ENCODE measurements around the gene CD163. TPM values are rescaled to one million over a fixed set of nuclear protein-coding genes. Genes with fewer than 3 reads are reported as not detected.
A peak's percentile ranks its signal among the peaks of the same experiment; 100 is the strongest.
"Not testable (repeated sequence)": the region's sequence is repeated elsewhere in the genome, so short reads cannot be mapped to it uniquely, and the experiment has no call there.

Gene CD163
- total RNA-seq, 2 donors from 2014 or later: 19.4 to 85.6 TPM

DNA sequence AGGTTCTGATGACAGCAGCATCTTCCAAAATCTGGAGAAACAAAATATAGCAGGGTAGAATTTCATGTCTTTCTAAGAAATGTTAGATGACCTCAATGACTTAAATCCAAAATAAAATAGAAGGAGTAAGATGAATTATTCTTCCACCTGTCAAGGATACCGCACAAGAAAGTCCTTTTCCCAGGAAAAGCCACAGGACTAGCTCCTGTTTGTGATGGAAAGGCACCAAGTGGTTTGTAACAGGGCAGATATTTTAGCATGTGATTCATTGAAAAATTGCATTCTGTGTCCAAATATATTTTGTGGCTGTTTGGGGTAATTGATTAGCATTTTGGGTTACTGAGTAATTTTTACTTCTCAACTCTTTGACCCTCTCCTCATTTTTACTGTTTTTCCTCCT lies 62.4 kb downstream of the CD163 start:
- 80 to 86% methylated on average over 1 of the region's 1 CpG for WGBS, 2 donors
- intact Hi-C loops (cut with DNase I): no loop called here
- DNase-seq: no peak

GRCh38 chr12:7439579-7440505 lies 63.7 kb downstream of the CD163 start:
- DNase-seq (peak; percentile 28 to 57 (median 40)), ATAC-seq (peak; percentile 87)
- intact Hi-C loops (cut with DNase I): no loop called here
- TF ChIP-seq, protein P1, sequence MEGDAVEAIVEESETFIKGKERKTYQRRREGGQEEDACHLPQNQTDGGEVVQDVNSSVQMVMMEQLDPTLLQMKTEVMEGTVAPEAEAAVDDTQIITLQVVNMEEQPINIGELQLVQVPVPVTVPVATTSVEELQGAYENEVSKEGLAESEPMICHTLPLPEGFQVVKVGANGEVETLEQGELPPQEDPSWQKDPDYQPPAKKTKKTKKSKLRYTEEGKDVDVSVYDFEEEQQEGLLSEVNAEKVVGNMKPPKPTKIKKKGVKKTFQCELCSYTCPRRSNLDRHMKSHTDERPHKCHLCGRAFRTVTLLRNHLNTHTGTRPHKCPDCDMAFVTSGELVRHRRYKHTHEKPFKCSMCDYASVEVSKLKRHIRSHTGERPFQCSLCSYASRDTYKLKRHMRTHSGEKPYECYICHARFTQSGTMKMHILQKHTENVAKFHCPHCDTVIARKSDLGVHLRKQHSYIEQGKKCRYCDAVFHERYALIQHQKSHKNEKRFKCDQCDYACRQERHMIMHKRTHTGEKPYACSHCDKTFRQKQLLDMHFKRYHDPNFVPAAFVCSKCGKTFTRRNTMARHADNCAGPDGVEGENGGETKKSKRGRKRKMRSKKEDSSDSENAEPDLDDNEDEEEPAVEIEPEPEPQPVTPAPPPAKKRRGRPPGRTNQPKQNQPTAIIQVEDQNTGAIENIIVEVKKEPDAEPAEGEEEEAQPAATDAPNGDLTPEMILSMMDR (IDR thresholded peaks at IDR 0.05): no peak
- TF ChIP-seq POLR2A (IDR thresholded peaks at IDR 0.05): peak in 2 of 3 donors; percentile 13 to 24
- Histone ChIP-seq H3K4me1 (no peaks in the 10 kb centered on the region), H3K9me3 (no peaks in the 10 kb centered on the region), H3K27me3 (no peaks in the 10 kb centered on the region), H3K4me3 (no peak overlapping the region), H3K27ac (no peak overlapping the region), H3K36me3 (replicated peaks in 1 of 2; ENCODE audit: insufficient read depth in 1 of 2, low read depth in 2 of 2) (no peaks in the 10 kb centered on the region)
- 17 to 25% methylated on average over 43 to 56 of the region's 84 CpGs for WGBS, 2 donors

More for the DNA sequence above, 62.4 kb downstream of the CD163 start:
- no peaks in the 10 kb centered on the region for H3K4me1 ChIP-seq
- H3K27ac ChIP-seq: no peak overlapping the region
- no peaks in the 10 kb centered on the region for H3K36me3 ChIP-seq (replicated peaks in 1 of 2; ENCODE audit: insufficient read depth in 1 of 2, low read depth in 2 of 2)
- no peaks in the 10 kb centered on the region for H3K27me3 ChIP-seq
- TF ChIP-seq, protein P1 (IDR thresholded peaks at IDR 0.05): no peak
- no peak for TF ChIP-seq POLR2A (IDR thresholded peaks at IDR 0.05)
- H3K4me3 ChIP-seq: no peak overlapping the region
- no peaks in the 10 kb centered on the region for H3K9me3 ChIP-seq
- no peak for ATAC-seq

DNA sequence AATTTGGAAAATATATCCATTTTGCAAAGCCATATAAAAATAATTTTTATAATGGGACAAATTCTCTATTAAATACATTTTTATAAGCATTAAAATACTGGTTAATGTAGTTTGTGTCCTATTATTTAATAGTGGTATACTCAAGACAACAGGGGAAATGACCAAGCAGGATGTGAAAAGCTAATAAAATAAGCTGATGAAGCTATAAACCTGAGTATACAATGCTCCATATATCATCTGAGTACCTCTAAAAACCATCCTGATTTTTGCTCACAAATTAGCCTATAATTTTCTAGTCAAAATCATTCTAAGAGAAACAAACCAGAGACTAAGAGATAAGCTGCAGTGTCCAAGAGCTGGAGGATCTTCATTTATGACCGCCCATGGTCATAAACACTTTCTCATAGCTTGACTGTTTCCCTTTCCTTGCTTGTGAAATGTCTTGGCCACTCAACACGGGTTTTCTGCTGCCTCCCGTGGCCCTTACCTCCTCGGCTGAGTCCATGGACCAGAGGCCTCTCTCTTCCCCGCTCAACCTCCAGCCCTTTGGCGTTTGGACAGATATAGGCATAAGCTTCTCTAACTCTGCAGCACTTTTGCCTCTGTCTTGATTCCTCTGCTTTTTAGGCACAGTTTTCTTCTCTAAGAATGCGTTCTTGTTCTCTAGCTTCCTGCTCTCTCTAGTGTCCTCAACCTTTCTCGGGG lies 65.1 kb downstream of the CD163 start:
- H3K27ac ChIP-seq; DNase-seq; H3K9me3 ChIP-seq; H3K36me3 ChIP-seq (replicated peaks in 1 of 2; ENCODE audit: insufficient read depth in 1 of 2, low read depth in 2 of 2); ATAC-seq; H3K27me3 ChIP-seq; H3K4me1 ChIP-seq; intact Hi-C loops (cut with DNase I); H3K4me3 ChIP-seq: not testable (repeated sequence)
- WGBS, 2 donors: 87 to 91% methylated on average over 8 of the region's 8 CpGs

DNA sequence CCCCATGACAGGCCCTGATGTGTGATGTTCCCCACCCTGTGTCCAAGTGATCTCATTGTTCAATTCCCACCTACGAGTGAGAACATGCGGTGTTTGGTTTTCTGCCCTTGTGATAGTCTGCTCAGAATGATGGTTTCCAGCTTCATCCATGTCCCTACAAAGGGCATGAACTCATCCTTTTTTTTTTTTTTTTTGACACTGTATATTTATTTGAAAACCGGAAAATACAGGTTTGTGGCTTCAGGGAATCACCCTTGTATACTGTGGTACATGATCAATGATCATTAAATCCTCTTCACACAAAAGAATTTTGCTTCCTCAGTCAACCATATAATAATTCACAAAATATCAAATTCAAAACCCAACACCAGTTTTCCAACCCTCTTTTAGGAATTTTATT lies 66.1 kb downstream of the CD163 start:
- ATAC-seq; H3K27ac ChIP-seq; DNase-seq; H3K27me3 ChIP-seq; H3K4me1 ChIP-seq; H3K9me3 ChIP-seq; intact Hi-C loops (cut with DNase I); H3K36me3 ChIP-seq (replicated peaks in 1 of 2; ENCODE audit: insufficient read depth in 1 of 2, low read depth in 2 of 2); H3K4me3 ChIP-seq: not testable (repeated sequence)
- 82 to 91% methylated on average over 3 of the region's 3 CpGs for WGBS, 2 donors

DNA sequence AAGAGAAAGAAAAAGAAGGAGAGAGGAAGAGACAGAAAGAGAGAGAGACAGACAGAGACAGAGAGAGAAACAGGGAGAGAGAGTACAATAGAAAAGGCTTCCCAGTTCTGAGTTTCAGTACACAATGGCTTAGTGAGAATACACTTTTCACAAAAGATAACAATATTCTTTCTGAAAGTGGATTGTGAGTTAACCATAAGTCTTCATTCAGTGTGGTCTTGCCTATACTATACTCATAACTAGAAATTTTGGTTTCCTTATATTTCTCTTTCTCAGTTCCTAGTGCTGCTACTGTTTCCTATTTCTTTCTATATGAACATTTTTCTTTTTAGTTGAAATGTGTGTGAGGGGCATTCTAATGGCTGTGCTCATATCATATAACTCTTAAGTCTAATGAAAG lies 68.9 kb downstream of the CD163 start:
- DNase-seq (no peak), ATAC-seq (no peak)
- Histone ChIP-seq H3K36me3 (replicated peaks in 1 of 2; ENCODE audit: insufficient read depth in 1 of 2, low read depth in 2 of 2) (no peaks in the 10 kb centered on the region), H3K27me3 (no peaks in the 10 kb centered on the region), H3K4me3 (no peak overlapping the region), H3K27ac (no peak overlapping the region), H3K4me1 (no peaks in the 10 kb centered on the region), H3K9me3 (no peaks in the 10 kb centered on the region)
- intact Hi-C loops (cut with DNase I): no loop called here
- TF ChIP-seq POLR2A (IDR thresholded peaks at IDR 0.05): no peak
- TF ChIP-seq, protein P1 (IDR thresholded peaks at IDR 0.05): no peak
